Progenitor cell of endocrine pancreas (in vitro differentiated cells): ENCODE measurements around the gene HCN1. TPM values are rescaled to one million over a fixed set of nuclear protein-coding genes. Genes with fewer than 3 reads are reported as not detected.
"Not testable (repeated sequence)": the region's sequence is repeated elsewhere in the genome, so short reads cannot be mapped to it uniquely, and the experiment has no call there.

Experiments used
- DNase-seq: peaks from one replicate; pipeline ENCODE4 v3.0.0; 2021; ENCODE audit warnings: low spot score; ENCODE audit not compliant: unreplicated experiment
- H3K27ac Mint-ChIP-seq: 2 replicates; pipeline ENCODE4 v1.8.0; 2021; ENCODE audit warnings: mild to moderate bottlenecking, moderate library complexity, mixed read lengths
- H3K27me3 Mint-ChIP-seq: 2 replicates; pipeline ENCODE4 v1.8.0; 2021; ENCODE audit warnings: mixed read lengths
- H3K36me3 Mint-ChIP-seq: 2 replicates; pipeline ENCODE4 v1.8.0; 2022; ENCODE audit warnings: mixed read lengths; ENCODE audit not compliant: insufficient read depth
- H3K4me1 Mint-ChIP-seq: 2 replicates; pipeline ENCODE4 v1.8.0; 2021; ENCODE audit warnings: low read depth, mixed read lengths
- H3K4me3 Mint-ChIP-seq: 2 replicates; pipeline ENCODE4 v1.8.0; 2021; ENCODE audit warnings: low read depth, mild to moderate bottlenecking, moderate library complexity, mixed read lengths
- H3K9me3 Mint-ChIP-seq: 2 replicates; pipeline ENCODE4 v1.8.0; 2021; ENCODE audit warnings: low read depth, mixed read lengths
- CTCF ChIP-seq: fragments of 200-600 bp; sonication (generic); IDR thresholded peaks from one replicate; pipeline ENCODE4 v1.5.0; 2021; ENCODE audit warnings: antibody characterized with exemption, mild to moderate bottlenecking; ENCODE audit not compliant: unreplicated experiment
- total RNA-seq: library from RNA; stranded (reverse); gene quantifications from 2 replicates; pipeline ENCODE4 v1.2.1, GENCODE V29; 2021

The HCN1 gene
- total RNA-seq, 1 donor from 2014 or later: 0.14 TPM

GRCh38 chr5:45376417-45376816, 319.8 kb downstream of the HCN1 start:
- Mint-ChIP-seq H3K36me3 (no peaks in the 10 kb centered on the region), H3K4me1 (peaks cover 3% of the 10 kb centered on the region), H3K9me3 (peaks cover 9% of the 10 kb centered on the region), H3K4me3 (no peak overlapping the region), H3K27me3 (no peaks in the 10 kb centered on the region), H3K27ac (no peak overlapping the region)
- DNase-seq: no peak
- TF ChIP-seq CTCF: no peak

GRCh38 chr5:45372629-45373028, 323.6 kb downstream of the HCN1 start:
- Mint-ChIP-seq H3K4me3 (no peak overlapping the region), H3K27me3 (no peaks in the 10 kb centered on the region), H3K27ac (no peak overlapping the region), H3K4me1 (peaks cover 3% of the 10 kb centered on the region), H3K36me3 (no peaks in the 10 kb centered on the region), H3K9me3 (peaks cover 6% of the 10 kb centered on the region)
- TF ChIP-seq CTCF: no peak
- no peak for DNase-seq

- H3K4me3 Mint-ChIP-seq, H3K36me3 Mint-ChIP-seq, H3K4me1 Mint-ChIP-seq, H3K27me3 Mint-ChIP-seq, DNase-seq, H3K27ac Mint-ChIP-seq, H3K9me3 Mint-ChIP-seq: not testable (repeated sequence)
Measured at GRCh38 chr5:45371423-45371822, 324.8 kb downstream of the HCN1 start.

GRCh38 chr5:45355189-45355992, 340.8 kb downstream of the HCN1 start:
- Mint-ChIP-seq H3K27ac (no peak overlapping the region), H3K27me3 (no peaks in the 10 kb centered on the region), H3K36me3 (no peaks in the 10 kb centered on the region), H3K4me3 (no peak overlapping the region), H3K9me3 (peaks cover 3% of the 10 kb centered on the region), H3K4me1 (no peaks in the 10 kb centered on the region)
- TF ChIP-seq CTCF: no peak
- DNase-seq: no peak

GRCh38 chr5:45336464-45336863, 359.7 kb downstream of the HCN1 start:
- Mint-ChIP-seq H3K9me3 (peaks cover 5% of the 10 kb centered on the region), H3K4me1 (peaks cover 14% of the 10 kb centered on the region), H3K4me3 (no peak overlapping the region), H3K27me3 (no peaks in the 10 kb centered on the region), H3K36me3 (no peaks in the 10 kb centered on the region), H3K27ac (no peak overlapping the region)
- no peak for DNase-seq
- no peak for TF ChIP-seq CTCF

GRCh38 chr5:45335978-45336377, 360.2 kb downstream of the HCN1 start:
- Mint-ChIP-seq H3K4me1 (peaks cover 14% of the 10 kb centered on the region), H3K9me3 (peaks cover 5% of the 10 kb centered on the region), H3K4me3 (no peak overlapping the region), H3K27ac (peak overlapping the region; percentile 79), H3K27me3 (no peaks in the 10 kb centered on the region), H3K36me3 (no peaks in the 10 kb centered on the region)
- no peak for TF ChIP-seq CTCF
- DNase-seq: no peak
